Spinal cord (tissue), 10 donors: Measurements from ENCODE around the gene SMTN. TPM values are rescaled to one million over a fixed set of nuclear protein-coding genes. Genes with fewer than 3 reads are reported as not detected.

ENCODE experiments used
- DNase-seq, 6 donors: peaks; one replicate each; pipeline versions ENCODE4 v3.0.0 to v3.0.0-alpha.2; 2013 to 2015; ENCODE audit warnings: low spot score in 6 of 6, low read depth in 4 of 6
- H3K27ac ChIP-seq: one replicate; pipeline ENCODE4 v1.5.1; 2013; ENCODE audit warnings: low read depth, low read length, control low read depth
- H3K27me3 ChIP-seq: one replicate; pipeline ENCODE4 v1.6.1; 2013; ENCODE audit warnings: low read length; ENCODE audit not compliant: control insufficient read depth, insufficient read depth
- H3K36me3 ChIP-seq: one replicate; pipeline ENCODE4 v1.6.1; 2013; ENCODE audit warnings: low read length; ENCODE audit not compliant: control insufficient read depth, insufficient read depth
- H3K4me1 ChIP-seq: one replicate; pipeline ENCODE4 v1.6.1; 2013; ENCODE audit warnings: low read length; ENCODE audit not compliant: control insufficient read depth, insufficient read depth
- H3K4me3 ChIP-seq: one replicate; pipeline ENCODE4 v1.5.1; 2013; ENCODE audit warnings: low read depth, low read length, control low read depth
- H3K9me3 ChIP-seq: one replicate; pipeline ENCODE4 v1.6.1; 2013; ENCODE audit warnings: low read length; ENCODE audit not compliant: control insufficient read depth, insufficient read depth
- WGBS: methylation state at CpG from one replicate; pipeline ENCODE4 v1.1.5; 2013; ENCODE audit warnings: missing lambda C conversion rate; ENCODE audit not compliant: insufficient coverage; 5-methylcytosine and 5-hydroxymethylcytosine counted together
- polyA plus RNA-seq, 2 donors: library from polyadenylated mRNA; unstranded; fragments of 120-200 nt; gene quantifications; one replicate each; pipeline ENCODE4 v1.2.1, GENCODE V29; 2013; ENCODE audit not compliant: insufficient read length in 2 of 2
- total RNA-seq, 2 donors: library from RNA; depleted of rRNA in 1 of 2; stranded (reverse); fragments of 120-200 nt in 1 of 2; fragments of >200 nt in 1 of 2; gene quantifications; one replicate each; pipeline versions ENCODE4 v1.2.3 to v1.2.4, GENCODE V29; 2013 to 2014
- donor health status: healthy.

The SMTN gene
- total and polyA plus RNA-seq, 4 donors = 26.1 to 61.0 (median 41.7) TPM

GRCh38 chr22:31088233-31088986 lies 7.3 kb downstream of the SMTN start:
- peak in 1 of 6 donors; percentile 1 for DNase-seq
- Histone ChIP-seq H3K4me1 (peaks cover 87% of the 10 kb centered on the region), H3K4me3 (peak overlapping the region; percentile 33), H3K27me3 (no peaks in the 10 kb centered on the region), H3K36me3 (peaks cover 67% of the 10 kb centered on the region), H3K27ac (peak overlapping the region; percentile 94), H3K9me3 (no peaks in the 10 kb centered on the region)
- 94% methylated on average over 23 of the region's 26 CpGs for WGBS

- Histone ChIP-seq H3K27me3 (no peaks in the 10 kb centered on the region), H3K9me3 (no peaks in the 10 kb centered on the region), H3K27ac (no peak overlapping the region), H3K4me3 (peak overlapping the region; percentile 33), H3K36me3 (peaks cover 77% of the 10 kb centered on the region), H3K4me1 (peaks cover 87% of the 10 kb centered on the region)
- WGBS = 99% methylated on average over 6 of the region's 9 CpGs
- DNase-seq = peak in 2 of 6 donors; percentile 49 to 53
Measured at GRCh38 chr22:31089160-31090100, 8.3 kb downstream of the SMTN start.

- Histone ChIP-seq H3K36me3 (peaks cover 85% of the 10 kb centered on the region), H3K27me3 (no peaks in the 10 kb centered on the region), H3K27ac (no peak overlapping the region), H3K4me3 (no peak overlapping the region), H3K4me1 (peaks cover 78% of the 10 kb centered on the region), H3K9me3 (no peaks in the 10 kb centered on the region)
- 85% methylated on average over 14 of the region's 15 CpGs for WGBS
- peak in 1 of 6 donors; percentile 1 for DNase-seq
Measured at GRCh38 chr22:31090217-31091085, 9.3 kb downstream of the SMTN start.

GRCh38 chr22:31091106-31091975 lies 10.2 kb downstream of the SMTN start:
- Histone ChIP-seq H3K27me3 (no peaks in the 10 kb centered on the region), H3K4me1 (peaks cover 71% of the 10 kb centered on the region), H3K36me3 (peaks cover 91% of the 10 kb centered on the region), H3K9me3 (no peaks in the 10 kb centered on the region), H3K4me3 (no peak overlapping the region), H3K27ac (no peak overlapping the region)
- 73% methylated on average over 29 of the region's 29 CpGs for WGBS
- peak in 1 of 6 donors; percentile 1 for DNase-seq

GRCh38 chr22:31092161-31092560 lies 11.0 kb downstream of the SMTN start:
- 100% methylated on average over 1 of the region's 9 CpGs for WGBS
- DNase-seq = peak in 1 of 6 donors; percentile 0
- peaks cover 98% of the 10 kb centered on the region for H3K36me3 ChIP-seq

GRCh38 chr22:31093086-31093850 lies 12.2 kb downstream of the SMTN start:
- no peak overlapping the region for H3K4me3 ChIP-seq
- H3K4me1 ChIP-seq = peaks cover 61% of the 10 kb centered on the region
- H3K27me3 ChIP-seq = no peaks in the 10 kb centered on the region
- H3K36me3 ChIP-seq = peaks cover 90% of the 10 kb centered on the region
- no peaks in the 10 kb centered on the region for H3K9me3 ChIP-seq
- 84% methylated on average over 23 of the region's 33 CpGs for WGBS
- peak in 1 of 6 donors; percentile 14 for DNase-seq
- no peak overlapping the region for H3K27ac ChIP-seq

More at GRCh38 chr22:31092161-31092560, 11.0 kb downstream of the SMTN start:
- Histone ChIP-seq H3K4me1 (peaks cover 68% of the 10 kb centered on the region), H3K27me3 (no peaks in the 10 kb centered on the region), H3K27ac (no peak overlapping the region), H3K4me3 (no peak overlapping the region), H3K9me3 (no peaks in the 10 kb centered on the region)

GRCh38 chr22:31094021-31094551 lies 13.0 kb downstream of the SMTN start:
- H3K4me3 ChIP-seq = no peak overlapping the region
- H3K27me3 ChIP-seq = no peaks in the 10 kb centered on the region
- H3K4me1 ChIP-seq = peaks cover 61% of the 10 kb centered on the region
- DNase-seq = peak in 1 of 6 donors; percentile 71
- no peaks in the 10 kb centered on the region for H3K9me3 ChIP-seq
- peaks cover 90% of the 10 kb centered on the region for H3K36me3 ChIP-seq
- no peak overlapping the region for H3K27ac ChIP-seq
- 57% methylated on average over 5 of the region's 5 CpGs for WGBS

GRCh38 chr22:31094741-31095140 lies 13.6 kb downstream of the SMTN start:
- Histone ChIP-seq H3K4me1 (peaks cover 57% of the 10 kb centered on the region), H3K4me3 (no peak overlapping the region), H3K27me3 (no peaks in the 10 kb centered on the region), H3K27ac (no peak overlapping the region), H3K9me3 (no peaks in the 10 kb centered on the region), H3K36me3 (peaks cover 88% of the 10 kb centered on the region)
- DNase-seq = no peak
- WGBS = 97% methylated on average over 3 of the region's 7 CpGs
